GM12878 (cell line): ENCODE results near the gene KIF2C. TPM values are rescaled to one million over a fixed set of nuclear protein-coding genes. Genes with fewer than 3 reads are reported as not detected.

Experiments used
- ATAC-seq: fragments of 200-7000 bp; cut with Tn5 transposase; 3 replicates; pipeline ENCODE4 v1.9.1; 2020; ENCODE audit warnings: mild to moderate bottlenecking, moderate library complexity
- BruUV-seq: library from RNA; stranded (reverse); fragments of 400-500 nt; replicated peaks from 2 replicates; lab custom pipeline; 2021; lab: Mats Ljungman, UMichigan
- CTCF ChIA-PET: fragments of 300-600 bp; sonication (Branson Sonifier 250); formaldehyde crosslinking; extraction: SDS; loops from one replicate; lab custom pipeline; 2021; ENCODE audit warnings: inconsistent platforms; lab: Yijun Ruan, JAX
- POLR2A ChIA-PET: fragments of 350-600 bp; formaldehyde crosslinking; extraction: SDS; loops from one replicate; lab custom pipeline; 2021; ENCODE audit warnings: inconsistent platforms; lab: Charles Lee
- RAD21 ChIA-PET: fragments of 300-600 bp; sonication (Branson Sonifier 250); formaldehyde crosslinking; loops from one replicate; lab custom pipeline; 2023; ENCODE audit warnings: antibody characterized with exemption; ENCODE audit not compliant: unreplicated experiment; lab: Charles Lee
- SMC1A ChIA-PET: fragments of 300-600 bp; sonication (Branson Sonifier 250); formaldehyde crosslinking; loops from one replicate; lab custom pipeline; 2023; ENCODE audit not compliant: unreplicated experiment, uncharacterized antibody; lab: Charles Lee
- DNase-seq: peaks from one replicate; pipeline ENCODE4 v3.0.0-alpha.2; 2011; ENCODE audit warnings: low read depth, low spot score
- FAIRE-seq: peaks from 3 replicates; lab custom pipeline; 2011; peaks lifted over from hg19 to GRCh38; lab: Jason Lieb, UNC
- H2AFZ ChIP-seq: 2 replicates; pipeline ENCODE4 v1.6.0; 2011; ENCODE audit warnings: low read depth, low read length, control low read depth; ENCODE audit not compliant: control insufficient read depth
- H3K27ac ChIP-seq: 2 replicates; pipeline ENCODE4 v1.5.1; 2011; ENCODE audit warnings: control low read depth; ENCODE audit not compliant: control insufficient read depth, insufficient read depth
- H3K27me3 ChIP-seq, 2 experiments: replicated peaks in 1 of 2; 2 replicates each; pipeline versions ENCODE4 v1.6.0 to v1.6.1; 2011; ENCODE audit warnings: low read length in 1 of 2; ENCODE audit not compliant: control insufficient read depth in 2 of 2, insufficient read depth in 2 of 2
- H3K36me3 ChIP-seq, 2 experiments: 2 replicates each; pipeline ENCODE4 v1.5.1; 2011; ENCODE audit warnings: low read length in 1 of 2; ENCODE audit not compliant: control insufficient read depth in 2 of 2, insufficient read depth in 2 of 2
- H3K4me1 ChIP-seq: 2 replicates; pipeline ENCODE4 v1.6.1; 2011; ENCODE audit warnings: mild to moderate bottlenecking, low read length, moderate library complexity, mixed read lengths; ENCODE audit not compliant: control insufficient read depth, insufficient read depth
- H3K4me2 ChIP-seq: 2 replicates; pipeline ENCODE4 v1.6.0; 2011; ENCODE audit warnings: control low read depth; ENCODE audit not compliant: control insufficient read depth, insufficient read depth
- H3K4me3 ChIP-seq: fragments of 200-600 bp; sonication (generic); 2 replicates; pipeline ENCODE4 v1.5.1; 2016
- H3K79me2 ChIP-seq: 2 replicates; pipeline ENCODE4 v1.6.0; 2011; ENCODE audit warnings: low read length; ENCODE audit not compliant: control insufficient read depth, insufficient read depth
- H3K9ac ChIP-seq: 2 replicates; pipeline ENCODE4 v1.8.0; 2011; ENCODE audit warnings: low read length, control low read depth, mixed read lengths; ENCODE audit not compliant: control insufficient read depth, insufficient read depth
- H3K9me3 ChIP-seq: replicated peaks from 3 replicates; pipeline ENCODE4 v1.5.1; 2011; ENCODE audit warnings: mild to moderate bottlenecking, low read length; ENCODE audit not compliant: control insufficient read depth, insufficient read depth
- H4K20me1 ChIP-seq: 2 replicates; pipeline ENCODE4 v1.6.0; 2011; ENCODE audit not compliant: control insufficient read depth, insufficient read depth
- BACH1 ChIP-seq: fragments of 450-650 bp; IDR thresholded peaks from 2 replicates; pipeline ENCODE4 v1.6.1; 2017; ENCODE audit warnings: mild to moderate bottlenecking, borderline replicate concordance
- BRCA1 ChIP-seq: IDR thresholded peaks from 2 replicates; pipeline ENCODE4 v1.6.1; 2011; ENCODE audit warnings: low read depth, low read length, improper control_type of control experiment
- ETV6 ChIP-seq, 2 experiments: fragments of 450-650 bp in 1 of 2; IDR thresholded peaks in 1 of 2; conservative IDR thresholded peaks in 1 of 2; 2 replicates each; pipeline ENCODE4 v1.6.1; 2014; ENCODE audit warnings: antibody characterized with exemption in 1 of 2, borderline replicate concordance in 1 of 2, low read depth in 1 of 2, mild to moderate bottlenecking in 1 of 2, moderate library complexity in 1 of 2
- MTA2 ChIP-seq: fragments of 450-650 bp; IDR thresholded peaks from 2 replicates; pipeline ENCODE4 v1.6.1; 2016; ENCODE audit warnings: low read depth, mild to moderate bottlenecking, moderate library complexity
- PKNOX1 ChIP-seq: fragments of 450-650 bp; IDR thresholded peaks from 2 replicates; pipeline ENCODE4 v1.6.1; 2016; ENCODE audit warnings: mild to moderate bottlenecking
- RCOR1 ChIP-seq: conservative IDR thresholded peaks from 2 replicates; pipeline ENCODE4 v1.6.1; 2012; ENCODE audit warnings: low read depth, low read length, improper control_type of control experiment
- SIX5 ChIP-seq: IDR thresholded peaks from 2 replicates; pipeline ENCODE4 v1.6.1; 2011; ENCODE audit warnings: mild to moderate bottlenecking, low read depth, low read length, moderate library complexity; ENCODE audit not compliant: severe bottlenecking
- ZNF622 ChIP-seq: fragments of 450-650 bp; IDR thresholded peaks from 2 replicates; pipeline ENCODE4 v1.6.1; 2017; ENCODE audit warnings: mild to moderate bottlenecking, inconsistent platforms
- WGBS: methylation state at CpG from one replicate; pipeline ENCODE4 v1.1.6; 2016; ENCODE audit warnings: low lambda C conversion rate; ENCODE audit not compliant: insufficient replicate concordance, insufficient coverage; ENCODE audit errors: missing lambda C conversion rate; 5-methylcytosine and 5-hydroxymethylcytosine counted together
- in situ Hi-C: fragments of 300-500 bp; cut with MboI; formaldehyde crosslinking; loops from 9 replicates; pipeline ENCODE4 v1.14.3; 2018; ENCODE audit warnings: mixed read lengths
- intact Hi-C: fragments of 100-400 bp; cut with micrococcal nuclease; formaldehyde crosslinking; loops from one replicate; pipeline ENCODE4 v1.14.2; 2022; ENCODE audit not compliant: unreplicated experiment
- polyA plus RNA-seq, 11 experiments: library from polyadenylated mRNA; depleted of rRNA in 4 of 11; unstranded in 6 of 11; stranded (reverse) in 5 of 11; fragments of >200 nt; fragmentation: Nextera tagmentation in 4 of 11; fragmentation: Illumina TruSeq in 1 of 11; extraction: Ambion mirVana in 4 of 11; extraction: Trizol in 1 of 11; gene quantifications; 1 replicate in 1 of 11; 2 replicates in 10 of 11; pipeline versions ENCODE4 v1.2.1 to v1.2.3, GENCODE V29; 2011 to 2016; ENCODE audit warnings: inconsistent platforms in 2 of 11, missing spikeins in 2 of 11, low read depth in 1 of 11
- total RNA-seq, 4 experiments: library from RNA; depleted of rRNA in 3 of 4; stranded (reverse); fragments of >200 nt in 3 of 4; fragmentation: Illumina TruSeq in 1 of 4; extraction: Trizol in 1 of 4; gene quantifications; 2 replicates each; pipeline versions ENCODE4 v1.2.1 to v1.2.3, GENCODE V29; 2013 to 2021
- TF ChIP-seq, protein P1 (sequence below): fragments of 450-650 bp; IDR thresholded peaks from 2 replicates; pipeline ENCODE4 v1.6.1; 2017; ENCODE audit warnings: borderline replicate concordance

The KIF2C gene
- total and polyA plus RNA-seq, 10 of the 15 experiments (the other 5 are each of a cell fraction or from before 2014, with no cell fraction given) = 42.3 to 104 (median 83.8) TPM

DNA sequence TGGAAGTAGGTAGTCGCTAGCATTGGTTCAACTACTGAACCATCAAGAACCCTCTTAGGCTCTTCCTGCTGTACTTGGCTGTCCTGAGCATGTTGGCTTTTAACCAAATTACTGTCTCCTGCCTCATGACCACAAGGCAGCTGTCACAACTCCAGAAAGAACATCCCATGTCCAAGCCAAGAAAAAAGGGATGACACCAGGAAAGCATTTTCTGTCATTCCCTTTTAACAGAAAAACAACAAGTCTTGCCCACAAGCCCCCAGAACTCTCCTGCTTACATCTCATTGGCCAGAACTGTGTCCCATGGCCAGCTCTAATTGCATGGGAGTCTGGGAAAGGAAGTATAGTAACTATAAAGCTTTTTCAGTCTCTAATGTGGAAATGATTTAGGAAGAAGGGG, 6.3 kb upstream of the KIF2C start:
- no peaks in the 10 kb centered on the region for H3K79me2 ChIP-seq
- H3K9me3 ChIP-seq = no peaks in the 10 kb centered on the region
- no peak overlapping the region for H2AFZ ChIP-seq
- no peaks in the 10 kb centered on the region for H3K27me3 ChIP-seq
- no peak for ATAC-seq
- no peaks in the 10 kb centered on the region for H4K20me1 ChIP-seq
- CTCF ChIA-PET = interaction anchor here (0.9 to 8.9 kb wide), 5 partner anchors 15 to 67 kb away, joined by 3 to 175 read pairs (median 7); partner anchors contain the start of gene PLK3
- TF ChIP-seq ETV6 (conservative IDR thresholded peaks at IDR 0.05 in 1 of 2, IDR thresholded peaks at IDR 0.05 in 1 of 2; ENCODE audit: borderline replicate concordance in 1 of 2, low read depth in 1 of 2) (no peak), BACH1 (no peak), MTA2 (no peak), BRCA1 (no peak), RCOR1 (no peak), SIX5 (no peak), PKNOX1 (no peak), ZNF622 (no peak)
- TF ChIP-seq, protein P1, sequence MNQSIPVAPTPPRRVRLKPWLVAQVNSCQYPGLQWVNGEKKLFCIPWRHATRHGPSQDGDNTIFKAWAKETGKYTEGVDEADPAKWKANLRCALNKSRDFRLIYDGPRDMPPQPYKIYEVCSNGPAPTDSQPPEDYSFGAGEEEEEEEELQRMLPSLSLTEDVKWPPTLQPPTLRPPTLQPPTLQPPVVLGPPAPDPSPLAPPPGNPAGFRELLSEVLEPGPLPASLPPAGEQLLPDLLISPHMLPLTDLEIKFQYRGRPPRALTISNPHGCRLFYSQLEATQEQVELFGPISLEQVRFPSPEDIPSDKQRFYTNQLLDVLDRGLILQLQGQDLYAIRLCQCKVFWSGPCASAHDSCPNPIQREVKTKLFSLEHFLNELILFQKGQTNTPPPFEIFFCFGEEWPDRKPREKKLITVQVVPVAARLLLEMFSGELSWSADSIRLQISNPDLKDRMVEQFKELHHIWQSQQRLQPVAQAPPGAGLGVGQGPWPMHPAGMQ = no peak
- H3K4me2 ChIP-seq = no peak overlapping the region
- POLR2A ChIA-PET = interaction anchor here (0.6 to 6.6 kb wide), 4 partner anchors 10 to 66 kb away, joined by 3 to 110 read pairs (median 4); partner anchors contain the start of gene PLK3
- FAIRE-seq = no peak
- no peak overlapping the region for H3K4me3 ChIP-seq
- WGBS = 0% methylated on average over 1 of the region's 1 CpG
- SMC1A ChIA-PET = interaction anchor here (0.9 to 7.8 kb wide), 6 partner anchors 10 to 277 kb away, joined by 3 to 73 read pairs (median 5); partner anchors contain the start of gene HECTD3
- peaks cover 14% of the 10 kb centered on the region for H3K4me1 ChIP-seq
- intact Hi-C loops = loop anchor here (5.0 kb wide), 1 partner anchor 279 kb away; the partner anchor contains the start of genes HECTD3 and UROD
- no peak for DNase-seq
- BruUV-seq = no TSS peak
- H3K9ac ChIP-seq = no peak overlapping the region
- no peak overlapping the region for H3K27ac ChIP-seq
- H3K36me3 ChIP-seq = no peaks in the 10 kb centered on the region
- in situ Hi-C loops = loop anchor here (5.0 to 10.0 kb wide), 2 partner anchors 74 to 761 kb away; partner anchors contain the start of genes BTBD19, DYNLT4 and TESK2
- RAD21 ChIA-PET = interaction anchor here (0.6 to 4.2 kb wide), 2 partner anchors 76 to 86 kb away, joined by 3 to 24 read pairs; partner anchors contain the start of gene BTBD19
